HFFc6 (cell line): ENCODE measurements around the gene CUTC. TPM values are rescaled to one million over a fixed set of nuclear protein-coding genes. Genes with fewer than 3 reads are reported as not detected.
"Not testable (repeated sequence)": the region's sequence is repeated elsewhere in the genome, so short reads cannot be mapped to it uniquely, and the experiment has no call there.

ENCODE experiments used
- DNase-seq: peaks from one replicate; pipeline ENCODE4 v3.0.0-alpha.2; 2018
- H3K27ac Mint-ChIP-seq: 2 replicates; pipeline ENCODE4 v1.8.0; 2020; ENCODE audit warnings: mild to moderate bottlenecking, mixed read lengths
- H3K27me3 Mint-ChIP-seq: 2 replicates; pipeline ENCODE4 v1.8.0; 2021; ENCODE audit warnings: mild to moderate bottlenecking, moderate library complexity, mixed read lengths; ENCODE audit not compliant: insufficient read depth
- H3K36me3 Mint-ChIP-seq: 2 replicates; pipeline ENCODE4 v1.8.0; 2021; ENCODE audit warnings: low read depth, mixed read lengths
- H3K4me1 Mint-ChIP-seq: 2 replicates; pipeline ENCODE4 v1.8.0; 2020; ENCODE audit warnings: low read depth, mixed read lengths
- H3K4me3 Mint-ChIP-seq: 2 replicates; pipeline ENCODE4 v1.8.0; 2020; ENCODE audit warnings: mild to moderate bottlenecking, moderate library complexity, mixed read lengths
- H3K9me3 Mint-ChIP-seq: 2 replicates; pipeline ENCODE4 v1.8.0; 2020; ENCODE audit warnings: mild to moderate bottlenecking, mixed read lengths
- CTCF ChIP-seq: fragments of 200-600 bp; sonication (generic); IDR thresholded peaks from 2 replicates; pipeline ENCODE4 v1.5.0; 2021; ENCODE audit warnings: antibody characterized with exemption, mild to moderate bottlenecking
- total RNA-seq, 6 experiments: library from RNA; stranded (reverse); fragmentation: NEBNext Ultra II Directional; extraction: Animal tissue kit (Norgen Biotek cat#: 25700); gene quantifications; 2 replicates in 1 of 6; 3 replicates in 5 of 6; pipeline ENCODE4 v1.2.3, GENCODE V29; 2021

CUTC gene
- total RNA-seq, 6 experiments from 2014 or later, result 11.2 to 15.2 (median 12.4) TPM

- Mint-ChIP-seq H3K4me3 (peak overlapping the region; percentile 71), H3K9me3 (peaks cover 21% of the 10 kb centered on the region), H3K4me1 (peaks cover 41% of the 10 kb centered on the region), H3K27ac (peak overlapping the region; percentile 84), H3K36me3 (peaks cover 66% of the 10 kb centered on the region), H3K27me3 (no peaks in the 10 kb centered on the region)
- DNase-seq, result peak; percentile 66
- TF ChIP-seq CTCF, result no peak
Measured at GRCh38 chr10:99742254-99742653, 10.2 kb downstream of the CUTC start.

GRCh38 chr10:99742701-99743100 lies 10.7 kb downstream of the CUTC start:
- H3K36me3 Mint-ChIP-seq, result peaks cover 62% of the 10 kb centered on the region
- no peak for TF ChIP-seq CTCF
- H3K27ac Mint-ChIP-seq, result peak overlapping the region; percentile 68
- H3K9me3 Mint-ChIP-seq, result peaks cover 21% of the 10 kb centered on the region
- no peaks in the 10 kb centered on the region for H3K27me3 Mint-ChIP-seq
- peak; percentile 58 for DNase-seq
- peaks cover 42% of the 10 kb centered on the region for H3K4me1 Mint-ChIP-seq
- peak overlapping the region; percentile 71 for H3K4me3 Mint-ChIP-seq

GRCh38 chr10:99743841-99744240 lies 11.8 kb downstream of the CUTC start:
- no peak for DNase-seq
- Mint-ChIP-seq H3K4me3 (no peak overlapping the region), H3K4me1 (peaks cover 54% of the 10 kb centered on the region), H3K27ac (peak overlapping the region; percentile 9), H3K27me3 (no peaks in the 10 kb centered on the region), H3K36me3 (peaks cover 60% of the 10 kb centered on the region), H3K9me3 (peaks cover 21% of the 10 kb centered on the region)
- peak; percentile 13; the same call in 1 of the 2 replicates for TF ChIP-seq CTCF

GRCh38 chr10:99746166-99746565 lies 14.1 kb downstream of the CUTC start:
- H3K27me3 Mint-ChIP-seq, H3K9me3 Mint-ChIP-seq, H3K4me3 Mint-ChIP-seq, H3K27ac Mint-ChIP-seq, DNase-seq: not testable (repeated sequence)
- Mint-ChIP-seq H3K36me3 (peaks cover 53% of the 10 kb centered on the region), H3K4me1 (peaks cover 54% of the 10 kb centered on the region)

GRCh38 chr10:99748823-99749451 lies 16.9 kb downstream of the CUTC start:
- no peak for TF ChIP-seq CTCF
- peaks cover 28% of the 10 kb centered on the region for H3K4me1 Mint-ChIP-seq

GRCh38 chr10:99750641-99751040 lies 18.6 kb downstream of the CUTC start:
- no peaks in the 10 kb centered on the region; the same call in 1 of the 2 replicates for H3K27me3 Mint-ChIP-seq
- peaks cover 35% of the 10 kb centered on the region for H3K4me1 Mint-ChIP-seq
- H3K4me3 Mint-ChIP-seq, result no peak overlapping the region
- TF ChIP-seq CTCF, result no peak
- H3K27ac Mint-ChIP-seq, result no peak overlapping the region
- no peak for DNase-seq
- no peaks in the 10 kb centered on the region for H3K9me3 Mint-ChIP-seq
- peaks cover 50% of the 10 kb centered on the region for H3K36me3 Mint-ChIP-seq

More at GRCh38 chr10:99748823-99749451, 16.9 kb downstream of the CUTC start:
- no peaks in the 10 kb centered on the region for H3K27me3 Mint-ChIP-seq
- H3K9me3 Mint-ChIP-seq, result no peaks in the 10 kb centered on the region
- no peak for DNase-seq
- H3K27ac Mint-ChIP-seq, result peak overlapping the region; percentile 27
- no peak overlapping the region for H3K4me3 Mint-ChIP-seq
- H3K36me3 Mint-ChIP-seq, result peaks cover 39% of the 10 kb centered on the region
